Measurements from ENCODE around the gene EYA4. TPM values are rescaled to one million over a fixed set of nuclear protein-coding genes. Genes with fewer than 3 reads are reported as not detected.
A peak's percentile ranks its signal among the peaks of the same experiment; 100 is the strongest.

Gene EYA4
- total RNA-seq, 1 experiment from 2014 or later: not detected

DNA sequence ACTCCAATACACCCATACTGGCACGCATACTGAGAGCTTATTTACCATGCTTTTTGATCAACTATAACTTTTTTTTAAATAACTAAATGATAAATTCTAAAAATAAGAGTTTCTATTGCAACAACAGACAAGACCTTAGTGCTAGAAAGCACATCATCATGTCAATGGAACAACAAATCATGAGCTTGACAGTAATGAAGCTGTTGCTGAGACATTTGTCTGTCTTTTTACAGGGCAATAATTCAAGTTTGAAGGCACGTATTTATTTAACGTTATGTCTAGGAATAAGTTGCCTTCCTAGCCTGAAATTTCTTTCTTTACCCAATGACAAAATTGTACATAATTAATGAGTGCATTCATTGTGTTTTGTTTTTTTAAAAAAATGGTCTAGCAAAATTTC lies 299.2 kb downstream of the EYA4 start:
- intact Hi-C loops (cut with micrococcal nuclease): no loop called here
- H3K27me3 Mint-ChIP-seq (ENCODE audit: insufficient read depth, unreplicated experiment): peaks cover 78% of the 10 kb centered on the region
- H3K36me3 Mint-ChIP-seq (ENCODE audit: insufficient read depth, unreplicated experiment): no peaks in the 10 kb centered on the region
- no peak for DNase-seq (ENCODE audit: unreplicated experiment)
- no peak overlapping the region for H3K4me3 Mint-ChIP-seq (ENCODE audit: unreplicated experiment)
- no peaks in the 10 kb centered on the region for H3K4me1 Mint-ChIP-seq (ENCODE audit: insufficient read depth, unreplicated experiment)
- POLR2A ChIA-PET: no interaction called here
- CTCF ChIA-PET: interaction anchor here (0.6 to 0.9 kb wide), 3 partner anchors 10 to 34 kb away, joined by 3 read pairs; no protein-coding TSS in a partner anchor
- TF ChIP-seq CTCF (IDR thresholded peaks at IDR 0.05; ENCODE audit: unreplicated experiment): no peak
- BruUV-seq (replicated peaks): no TSS peak
- no peak overlapping the region for H3K27ac Mint-ChIP-seq (ENCODE audit: low read depth, unreplicated experiment)
- H3K9me3 Mint-ChIP-seq (ENCODE audit: unreplicated experiment): no peaks in the 10 kb centered on the region

- no peak for DNase-seq (ENCODE audit: unreplicated experiment)
- CTCF ChIA-PET: interaction anchor here (0.6 to 0.9 kb wide), 3 partner anchors 10 to 33 kb away, joined by 3 read pairs; no protein-coding TSS in a partner anchor
- intact Hi-C loops (cut with micrococcal nuclease): no loop called here
- Mint-ChIP-seq H3K27ac (ENCODE audit: low read depth, unreplicated experiment) (no peak overlapping the region), H3K36me3 (ENCODE audit: insufficient read depth, unreplicated experiment) (no peaks in the 10 kb centered on the region), H3K27me3 (ENCODE audit: insufficient read depth, unreplicated experiment) (peaks cover 71% of the 10 kb centered on the region), H3K9me3 (ENCODE audit: unreplicated experiment) (no peaks in the 10 kb centered on the region), H3K4me3 (ENCODE audit: unreplicated experiment) (no peak overlapping the region), H3K4me1 (ENCODE audit: insufficient read depth, unreplicated experiment) (no peaks in the 10 kb centered on the region)
- TF ChIP-seq CTCF (IDR thresholded peaks at IDR 0.05; ENCODE audit: unreplicated experiment): no peak
- BruUV-seq (replicated peaks): no TSS peak
- POLR2A ChIA-PET: no interaction called here
Measured at GRCh38 chr6:133541040-133541439, 299.9 kb downstream of the EYA4 start.

GRCh38 chr6:133542056-133542821 lies 301.1 kb downstream of the EYA4 start:
- Mint-ChIP-seq H3K4me1 (ENCODE audit: insufficient read depth, unreplicated experiment) (no peaks in the 10 kb centered on the region), H3K4me3 (ENCODE audit: unreplicated experiment) (no peak overlapping the region), H3K27ac (ENCODE audit: low read depth, unreplicated experiment) (no peak overlapping the region), H3K9me3 (ENCODE audit: unreplicated experiment) (no peaks in the 10 kb centered on the region), H3K36me3 (ENCODE audit: insufficient read depth, unreplicated experiment) (no peaks in the 10 kb centered on the region), H3K27me3 (ENCODE audit: insufficient read depth, unreplicated experiment) (peaks cover 59% of the 10 kb centered on the region)
- ChIA-PET CTCF (interaction anchor here (0.5 to 1.3 kb wide), 3 partner anchors 357 to 681 kb away, joined by 3 to 9 read pairs (median 3); no protein-coding TSS in a partner anchor), POLR2A (interaction anchor here (1.5 kb wide), 1 partner anchor 10 kb away, joined by 3 read pairs; no protein-coding TSS in a partner anchor)
- DNase-seq (ENCODE audit: unreplicated experiment): peak; percentile 24
- no TSS peak for BruUV-seq (replicated peaks)
- TF ChIP-seq CTCF (IDR thresholded peaks at IDR 0.05; ENCODE audit: unreplicated experiment): no peak
- intact Hi-C loops (cut with micrococcal nuclease): no loop called here

- DNase-seq (ENCODE audit: unreplicated experiment): no peak
- no peaks in the 10 kb centered on the region for H3K36me3 Mint-ChIP-seq (ENCODE audit: insufficient read depth, unreplicated experiment)
- ChIA-PET CTCF (interaction anchor here (0.6 to 1.3 kb wide), 6 partner anchors 18 to 721 kb away, joined by 3 to 4 read pairs (median 3); no protein-coding TSS in a partner anchor), POLR2A (interaction anchor here (0.5 kb wide), 1 partner anchor 491 kb away, joined by 3 read pairs; no protein-coding TSS in a partner anchor)
- H3K4me3 Mint-ChIP-seq (ENCODE audit: unreplicated experiment): no peak overlapping the region
- H3K4me1 Mint-ChIP-seq (ENCODE audit: insufficient read depth, unreplicated experiment): no peaks in the 10 kb centered on the region
- no TSS peak for BruUV-seq (replicated peaks)
- no peaks in the 10 kb centered on the region for H3K9me3 Mint-ChIP-seq (ENCODE audit: unreplicated experiment)
- no peak for TF ChIP-seq CTCF (IDR thresholded peaks at IDR 0.05; ENCODE audit: unreplicated experiment)
- H3K27me3 Mint-ChIP-seq (ENCODE audit: insufficient read depth, unreplicated experiment): peaks cover 37% of the 10 kb centered on the region
- intact Hi-C loops (cut with micrococcal nuclease): no loop called here
- no peak overlapping the region for H3K27ac Mint-ChIP-seq (ENCODE audit: low read depth, unreplicated experiment)
Measured at GRCh38 chr6:133544419-133544818, 303.3 kb downstream of the EYA4 start.
